Measurements from ENCODE around the gene NEK7.
"Not testable (repeated sequence)": the region's sequence is repeated elsewhere in the genome, so short reads cannot be mapped to it uniquely, and the experiment has no call there.

The NEK7 gene

GRCh38 chr1:198300451-198300850, 143.7 kb downstream of the NEK7 start:
- DNase-seq: no peak

GRCh38 chr1:198304431-198304830, 147.6 kb downstream of the NEK7 start:
- DNase-seq: no peak

GRCh38 chr1:198314817-198315216, 158.0 kb downstream of the NEK7 start:
- DNase-seq: not testable (repeated sequence)

- DNase-seq: not testable (repeated sequence)
Observed at GRCh38 chr1:198315331-198315730, 158.5 kb downstream of the NEK7 start.

- no peak for DNase-seq
Observed at GRCh38 chr1:198316546-198317100, 159.8 kb downstream of the NEK7 start.

- no peak for DNase-seq
Observed at GRCh38 chr1:198318085-198318484, 161.3 kb downstream of the NEK7 start.

GRCh38 chr1:198320759-198321158, 164.0 kb downstream of the NEK7 start:
- no peak for DNase-seq

- DNase-seq: no peak
Observed at GRCh38 chr1:198326232-198326631, 169.4 kb downstream of the NEK7 start.

- no peak for DNase-seq
Observed at GRCh38 chr1:198326915-198327314, 170.1 kb downstream of the NEK7 start.

- DNase-seq: no peak
Observed at GRCh38 chr1:198328458-198329032, 171.7 kb downstream of the NEK7 start.

GRCh38 chr1:198330982-198331615, 174.3 kb downstream of the NEK7 start:
- DNase-seq: no peak

- no peak for DNase-seq
Observed at GRCh38 chr1:198333744-198334143, 176.9 kb downstream of the NEK7 start.

- DNase-seq: no peak
Observed at GRCh38 chr1:198335663-198336062, 178.9 kb downstream of the NEK7 start.

- DNase-seq: no peak
Observed at GRCh38 chr1:198337886-198338285, 181.1 kb downstream of the NEK7 start.

- DNase-seq: no peak
Observed at GRCh38 chr1:198340139-198340538, 183.3 kb downstream of the NEK7 start.

GRCh38 chr1:198346178-198346577, 189.4 kb downstream of the NEK7 start:
- DNase-seq: no peak

- DNase-seq: no peak
Observed at GRCh38 chr1:198350456-198350855, 193.7 kb downstream of the NEK7 start.

GRCh38 chr1:198352975-198353695, 196.3 kb downstream of the NEK7 start:
- DNase-seq: no peak

GRCh38 chr1:198357937-198358336, 201.1 kb downstream of the NEK7 start:
- DNase-seq: no peak

GRCh38 chr1:198359024-198359653, 202.3 kb downstream of the NEK7 start:
- no peak for DNase-seq

GRCh38 chr1:198360208-198360729, 203.5 kb downstream of the NEK7 start:
- no peak for DNase-seq

- no peak for DNase-seq
Observed at GRCh38 chr1:198361237-198361767, 204.5 kb downstream of the NEK7 start.

GRCh38 chr1:198363625-198364151, 206.9 kb downstream of the NEK7 start:
- DNase-seq: no peak

Measured in NCI-H345 (cell line).